ENCODE results near the gene MDFI.

The MDFI gene

DNA sequence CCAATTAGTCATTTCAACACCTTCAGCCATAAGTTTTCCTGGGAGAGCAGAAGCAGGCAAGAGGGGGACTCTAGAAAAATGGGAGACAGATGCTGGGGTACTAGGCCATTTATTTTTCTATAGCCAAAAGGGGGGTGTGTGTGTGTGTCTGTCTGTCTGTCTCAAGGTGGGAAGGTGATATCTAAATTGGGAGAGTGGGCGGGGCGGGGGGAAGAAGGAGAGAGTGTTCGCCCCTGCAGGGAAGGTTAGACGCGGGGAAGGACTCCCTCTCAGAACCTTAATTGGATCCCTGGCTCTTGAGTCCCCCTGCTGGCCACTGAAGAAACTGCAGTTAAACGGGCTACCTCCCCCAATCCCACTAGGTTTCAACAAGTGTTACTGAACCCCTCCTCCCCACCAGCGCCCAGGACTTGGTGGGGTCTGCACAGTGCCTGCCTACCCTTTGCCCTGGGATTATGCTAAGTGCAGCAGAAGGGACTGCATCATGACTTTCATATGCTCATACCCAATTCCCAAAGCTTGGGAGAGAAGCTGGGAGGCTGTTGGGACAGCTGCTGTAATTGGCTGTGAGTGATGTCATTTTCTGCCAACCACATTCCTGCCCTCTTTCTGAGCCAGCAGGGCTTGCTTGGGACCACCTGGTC, 46.3 kb upstream of the MDFI start:
- TF ChIP-seq FOXP2 (optimal IDR thresholded peaks at IDR 0.05; ENCODE audit: borderline replicate concordance, extremely low read depth, extremely low read length, insufficient read depth) (no peak), SIN3A (IDR thresholded peaks at IDR 0.05; ENCODE audit: borderline replicate concordance, insufficient read depth, low read length) (no peak), POLR2AphosphoS5 (IDR thresholded peaks at IDR 0.05; ENCODE audit: low read depth, low read length) (no peak), TAF1 (IDR thresholded peaks at IDR 0.05; ENCODE audit: borderline replicate concordance, insufficient read depth, low read length) (no peak)
- TF ChIP-seq, protein P1, sequence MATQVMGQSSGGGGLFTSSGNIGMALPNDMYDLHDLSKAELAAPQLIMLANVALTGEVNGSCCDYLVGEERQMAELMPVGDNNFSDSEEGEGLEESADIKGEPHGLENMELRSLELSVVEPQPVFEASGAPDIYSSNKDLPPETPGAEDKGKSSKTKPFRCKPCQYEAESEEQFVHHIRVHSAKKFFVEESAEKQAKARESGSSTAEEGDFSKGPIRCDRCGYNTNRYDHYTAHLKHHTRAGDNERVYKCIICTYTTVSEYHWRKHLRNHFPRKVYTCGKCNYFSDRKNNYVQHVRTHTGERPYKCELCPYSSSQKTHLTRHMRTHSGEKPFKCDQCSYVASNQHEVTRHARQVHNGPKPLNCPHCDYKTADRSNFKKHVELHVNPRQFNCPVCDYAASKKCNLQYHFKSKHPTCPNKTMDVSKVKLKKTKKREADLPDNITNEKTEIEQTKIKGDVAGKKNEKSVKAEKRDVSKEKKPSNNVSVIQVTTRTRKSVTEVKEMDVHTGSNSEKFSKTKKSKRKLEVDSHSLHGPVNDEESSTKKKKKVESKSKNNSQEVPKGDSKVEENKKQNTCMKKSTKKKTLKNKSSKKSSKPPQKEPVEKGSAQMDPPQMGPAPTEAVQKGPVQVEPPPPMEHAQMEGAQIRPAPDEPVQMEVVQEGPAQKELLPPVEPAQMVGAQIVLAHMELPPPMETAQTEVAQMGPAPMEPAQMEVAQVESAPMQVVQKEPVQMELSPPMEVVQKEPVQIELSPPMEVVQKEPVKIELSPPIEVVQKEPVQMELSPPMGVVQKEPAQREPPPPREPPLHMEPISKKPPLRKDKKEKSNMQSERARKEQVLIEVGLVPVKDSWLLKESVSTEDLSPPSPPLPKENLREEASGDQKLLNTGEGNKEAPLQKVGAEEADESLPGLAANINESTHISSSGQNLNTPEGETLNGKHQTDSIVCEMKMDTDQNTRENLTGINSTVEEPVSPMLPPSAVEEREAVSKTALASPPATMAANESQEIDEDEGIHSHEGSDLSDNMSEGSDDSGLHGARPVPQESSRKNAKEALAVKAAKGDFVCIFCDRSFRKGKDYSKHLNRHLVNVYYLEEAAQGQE (IDR thresholded peaks at IDR 0.05; ENCODE audit: insufficient read depth in 1 of 2, low read depth in 2 of 2, low read length in 2 of 2), result no peak

DNA sequence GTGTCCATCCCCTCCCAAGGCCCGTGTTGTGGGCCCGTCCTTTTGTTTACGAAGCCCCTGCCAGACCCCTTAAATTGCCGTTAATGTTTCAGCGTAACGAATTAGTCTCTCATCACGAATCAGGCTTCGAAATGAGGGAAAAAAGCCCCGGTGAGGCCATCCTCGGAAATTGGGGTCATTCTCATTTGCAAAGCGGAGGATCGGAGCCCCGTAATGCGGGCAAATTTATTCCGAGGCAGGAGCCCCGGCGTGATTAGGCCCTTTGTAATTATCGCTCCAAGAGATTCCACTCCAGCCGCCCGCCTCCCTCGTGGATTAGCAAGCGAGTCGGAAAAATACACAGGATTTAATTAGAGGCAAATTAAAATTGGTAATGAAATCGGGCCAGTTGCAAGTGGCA, 44.9 kb upstream of the MDFI start:
- TF ChIP-seq, protein P1 (IDR thresholded peaks at IDR 0.05; ENCODE audit: insufficient read depth in 1 of 2, low read depth in 2 of 2, low read length in 2 of 2), result no peak
- TF ChIP-seq SIN3A (IDR thresholded peaks at IDR 0.05; ENCODE audit: borderline replicate concordance, insufficient read depth, low read length) (no peak), POLR2AphosphoS5 (IDR thresholded peaks at IDR 0.05; ENCODE audit: low read depth, low read length) (no peak), TAF1 (IDR thresholded peaks at IDR 0.05; ENCODE audit: borderline replicate concordance, insufficient read depth, low read length) (no peak), FOXP2 (optimal IDR thresholded peaks at IDR 0.05; ENCODE audit: borderline replicate concordance, extremely low read depth, extremely low read length, insufficient read depth) (no peak)

DNA sequence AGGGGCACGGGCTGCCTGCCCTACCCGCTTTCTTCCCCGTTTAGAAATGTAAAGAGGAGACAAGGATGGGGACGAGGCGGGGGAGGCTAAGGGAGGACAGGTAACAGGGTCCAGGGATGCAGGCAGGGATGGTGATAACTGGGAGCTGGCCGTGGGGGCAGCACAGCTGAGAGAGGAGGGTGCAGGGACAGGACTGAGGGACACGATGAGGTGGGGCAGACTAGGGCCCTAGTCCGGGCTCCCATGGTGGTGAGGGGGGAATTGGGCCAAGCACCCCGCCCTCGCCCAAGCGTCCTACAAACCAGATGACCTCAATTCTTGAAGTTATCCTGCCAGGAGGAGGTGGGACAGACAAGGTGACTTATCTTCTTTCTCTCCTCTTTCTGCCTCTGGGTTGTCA, 44.4 kb upstream of the MDFI start:
- TF ChIP-seq FOXP2 (optimal IDR thresholded peaks at IDR 0.05; ENCODE audit: borderline replicate concordance, extremely low read depth, extremely low read length, insufficient read depth) (no peak), SIN3A (IDR thresholded peaks at IDR 0.05; ENCODE audit: borderline replicate concordance, insufficient read depth, low read length) (no peak), TAF1 (IDR thresholded peaks at IDR 0.05; ENCODE audit: borderline replicate concordance, insufficient read depth, low read length) (no peak), POLR2AphosphoS5 (IDR thresholded peaks at IDR 0.05; ENCODE audit: low read depth, low read length) (no peak)
- TF ChIP-seq, protein P1 (IDR thresholded peaks at IDR 0.05; ENCODE audit: insufficient read depth in 1 of 2, low read depth in 2 of 2, low read length in 2 of 2), result no peak

DNA sequence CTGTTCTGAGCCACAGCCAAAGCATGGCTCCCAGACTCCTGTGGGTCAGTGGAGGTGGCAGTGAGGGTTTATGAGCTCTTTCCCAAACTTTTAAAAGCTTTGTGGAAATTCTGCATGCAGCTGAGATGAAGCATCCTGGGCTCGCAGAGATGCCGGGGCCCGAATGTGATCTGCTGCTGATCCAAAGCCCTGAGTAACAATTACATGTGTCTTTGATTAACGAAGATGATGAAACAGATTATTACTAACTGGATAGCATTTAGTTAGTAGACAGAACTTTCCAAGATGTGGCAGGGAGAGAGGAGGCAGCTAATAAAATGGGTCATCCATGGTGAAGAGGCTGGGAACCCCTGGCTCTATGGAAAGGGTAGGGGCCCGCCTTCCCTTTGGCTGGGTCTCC, 43.9 kb upstream of the MDFI start:
- TF ChIP-seq TAF1 (IDR thresholded peaks at IDR 0.05; ENCODE audit: borderline replicate concordance, insufficient read depth, low read length) (no peak), POLR2AphosphoS5 (IDR thresholded peaks at IDR 0.05; ENCODE audit: low read depth, low read length) (no peak), SIN3A (IDR thresholded peaks at IDR 0.05; ENCODE audit: borderline replicate concordance, insufficient read depth, low read length) (no peak), FOXP2 (optimal IDR thresholded peaks at IDR 0.05; ENCODE audit: borderline replicate concordance, extremely low read depth, extremely low read length, insufficient read depth) (no peak)
- TF ChIP-seq, protein P1 (IDR thresholded peaks at IDR 0.05; ENCODE audit: insufficient read depth in 1 of 2, low read depth in 2 of 2, low read length in 2 of 2), result no peak
